Neural cell (in vitro differentiated cells): ENCODE results near the gene FCHSD2.

Experiments used
- EP300 ChIP-seq: fragments of 450-650 bp; conservative IDR thresholded peaks from 2 replicates; pipeline ENCODE4 v1.6.1; 2014; ENCODE audit warnings: antibody characterized with exemption, mild to moderate bottlenecking, moderate library complexity; ENCODE audit not compliant: poor library complexity, severe bottlenecking
- EZH2 ChIP-seq: fragments of 200-600, 300-800 bp; shearing (Covaris generic), sonication (generic); IDR thresholded peaks from 2 replicates; pipeline ENCODE4 v1.6.1; 2014; ENCODE audit warnings: antibody characterized with exemption, low read length, borderline replicate concordance, mild to moderate bottlenecking; ENCODE audit not compliant: insufficient read depth, poor library complexity, severe bottlenecking
- MXI1 ChIP-seq: fragments of 450-650 bp; conservative IDR thresholded peaks from 2 replicates; pipeline ENCODE4 v1.6.1; 2014; ENCODE audit warnings: antibody characterized with exemption, mild to moderate bottlenecking; ENCODE audit not compliant: poor library complexity, severe bottlenecking
- POLR2AphosphoS5 ChIP-seq: IDR thresholded peaks from 2 replicates; pipeline ENCODE4 v1.6.1; 2012
- RAD21 ChIP-seq: fragments of 450-650 bp; conservative IDR thresholded peaks from 2 replicates; pipeline ENCODE4 v1.6.1; 2014; ENCODE audit warnings: antibody characterized with exemption, mild to moderate bottlenecking, moderate library complexity
- SMC3 ChIP-seq: fragments of 450-650 bp; conservative IDR thresholded peaks from 2 replicates; pipeline ENCODE4 v1.6.1; 2014; ENCODE audit warnings: antibody characterized with exemption, mild to moderate bottlenecking, moderate library complexity; ENCODE audit not compliant: poor library complexity
- TAF1 ChIP-seq: IDR thresholded peaks from 2 replicates; pipeline ENCODE4 v1.6.1; 2012; ENCODE audit warnings: low read depth
- TF ChIP-seq, protein P1 (sequence below): fragments of 450-650 bp; IDR thresholded peaks from 2 replicates; pipeline ENCODE4 v1.5.1; 2014; ENCODE audit warnings: antibody characterized with exemption, mild to moderate bottlenecking, moderate library complexity; ENCODE audit not compliant: poor library complexity, severe bottlenecking
- TF ChIP-seq, protein P2 (sequence below): IDR thresholded peaks from 2 replicates; pipeline ENCODE4 v1.6.1; 2012; ENCODE audit warnings: borderline replicate concordance

DNA sequence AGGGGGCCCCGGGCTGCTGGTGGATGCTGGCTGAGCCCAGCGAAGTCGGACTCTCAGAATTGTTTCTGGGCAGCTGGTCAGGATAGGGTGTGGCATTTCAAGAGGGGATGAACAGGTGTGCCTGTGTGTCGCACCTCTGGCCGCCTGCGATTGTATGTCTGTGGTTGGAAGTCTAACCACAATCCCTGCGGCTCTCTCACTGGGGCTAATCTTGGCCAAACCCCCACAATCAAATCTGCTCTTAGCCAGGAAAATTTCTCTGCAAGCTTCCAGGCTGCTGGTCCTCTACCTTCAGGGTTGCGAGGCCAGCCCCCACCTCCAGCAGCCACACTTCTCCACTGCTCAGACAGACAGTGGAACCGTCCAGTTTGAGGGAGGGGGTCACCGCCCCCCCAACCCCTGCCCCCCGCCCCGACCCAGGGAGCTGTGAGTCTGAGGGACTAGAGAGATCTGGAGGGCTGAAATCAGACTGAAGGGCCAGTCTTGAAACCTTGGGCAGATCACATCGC, 327.0 kb downstream of the FCHSD2 start:
- TF ChIP-seq, protein P1, sequence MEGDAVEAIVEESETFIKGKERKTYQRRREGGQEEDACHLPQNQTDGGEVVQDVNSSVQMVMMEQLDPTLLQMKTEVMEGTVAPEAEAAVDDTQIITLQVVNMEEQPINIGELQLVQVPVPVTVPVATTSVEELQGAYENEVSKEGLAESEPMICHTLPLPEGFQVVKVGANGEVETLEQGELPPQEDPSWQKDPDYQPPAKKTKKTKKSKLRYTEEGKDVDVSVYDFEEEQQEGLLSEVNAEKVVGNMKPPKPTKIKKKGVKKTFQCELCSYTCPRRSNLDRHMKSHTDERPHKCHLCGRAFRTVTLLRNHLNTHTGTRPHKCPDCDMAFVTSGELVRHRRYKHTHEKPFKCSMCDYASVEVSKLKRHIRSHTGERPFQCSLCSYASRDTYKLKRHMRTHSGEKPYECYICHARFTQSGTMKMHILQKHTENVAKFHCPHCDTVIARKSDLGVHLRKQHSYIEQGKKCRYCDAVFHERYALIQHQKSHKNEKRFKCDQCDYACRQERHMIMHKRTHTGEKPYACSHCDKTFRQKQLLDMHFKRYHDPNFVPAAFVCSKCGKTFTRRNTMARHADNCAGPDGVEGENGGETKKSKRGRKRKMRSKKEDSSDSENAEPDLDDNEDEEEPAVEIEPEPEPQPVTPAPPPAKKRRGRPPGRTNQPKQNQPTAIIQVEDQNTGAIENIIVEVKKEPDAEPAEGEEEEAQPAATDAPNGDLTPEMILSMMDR = no peak
- TF ChIP-seq EZH2 (no peak), EP300 (no peak), RAD21 (no peak), POLR2AphosphoS5 (no peak), TAF1 (no peak), MXI1 (no peak), SMC3 (no peak)
- TF ChIP-seq, protein P2, sequence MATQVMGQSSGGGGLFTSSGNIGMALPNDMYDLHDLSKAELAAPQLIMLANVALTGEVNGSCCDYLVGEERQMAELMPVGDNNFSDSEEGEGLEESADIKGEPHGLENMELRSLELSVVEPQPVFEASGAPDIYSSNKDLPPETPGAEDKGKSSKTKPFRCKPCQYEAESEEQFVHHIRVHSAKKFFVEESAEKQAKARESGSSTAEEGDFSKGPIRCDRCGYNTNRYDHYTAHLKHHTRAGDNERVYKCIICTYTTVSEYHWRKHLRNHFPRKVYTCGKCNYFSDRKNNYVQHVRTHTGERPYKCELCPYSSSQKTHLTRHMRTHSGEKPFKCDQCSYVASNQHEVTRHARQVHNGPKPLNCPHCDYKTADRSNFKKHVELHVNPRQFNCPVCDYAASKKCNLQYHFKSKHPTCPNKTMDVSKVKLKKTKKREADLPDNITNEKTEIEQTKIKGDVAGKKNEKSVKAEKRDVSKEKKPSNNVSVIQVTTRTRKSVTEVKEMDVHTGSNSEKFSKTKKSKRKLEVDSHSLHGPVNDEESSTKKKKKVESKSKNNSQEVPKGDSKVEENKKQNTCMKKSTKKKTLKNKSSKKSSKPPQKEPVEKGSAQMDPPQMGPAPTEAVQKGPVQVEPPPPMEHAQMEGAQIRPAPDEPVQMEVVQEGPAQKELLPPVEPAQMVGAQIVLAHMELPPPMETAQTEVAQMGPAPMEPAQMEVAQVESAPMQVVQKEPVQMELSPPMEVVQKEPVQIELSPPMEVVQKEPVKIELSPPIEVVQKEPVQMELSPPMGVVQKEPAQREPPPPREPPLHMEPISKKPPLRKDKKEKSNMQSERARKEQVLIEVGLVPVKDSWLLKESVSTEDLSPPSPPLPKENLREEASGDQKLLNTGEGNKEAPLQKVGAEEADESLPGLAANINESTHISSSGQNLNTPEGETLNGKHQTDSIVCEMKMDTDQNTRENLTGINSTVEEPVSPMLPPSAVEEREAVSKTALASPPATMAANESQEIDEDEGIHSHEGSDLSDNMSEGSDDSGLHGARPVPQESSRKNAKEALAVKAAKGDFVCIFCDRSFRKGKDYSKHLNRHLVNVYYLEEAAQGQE = no peak
